H9 (cell line): ENCODE data around the gene TTC24. TPM values are rescaled to one million over a fixed set of nuclear protein-coding genes. Genes with fewer than 3 reads are reported as not detected.
"Not testable (repeated sequence)": the region's sequence is repeated elsewhere in the genome, so short reads cannot be mapped to it uniquely, and the experiment has no call there.

Experiments
- DNase-seq: peaks from one replicate; pipeline ENCODE4 v3.0.0-alpha.2; 2017
- H2AFZ ChIP-seq: one replicate; pipeline ENCODE4 v1.6.1; 2013; ENCODE audit warnings: mild to moderate bottlenecking, low read length, control low read depth, moderate library complexity
- H2AK5ac ChIP-seq: 2 replicates; pipeline ENCODE4 v1.6.1; 2013; ENCODE audit warnings: low read length, control low read depth, mixed read lengths; ENCODE audit not compliant: insufficient read length
- H2BK120ac ChIP-seq: one replicate; pipeline ENCODE4 v1.6.1; 2013; ENCODE audit warnings: low read depth, mild to moderate bottlenecking, low read length, control low read depth, inconsistent platforms; ENCODE audit not compliant: poor library complexity, severe bottlenecking
- H2BK12ac ChIP-seq: 2 replicates; pipeline ENCODE4 v1.6.1; 2013; ENCODE audit warnings: low read length, control low read depth, mixed read lengths, low read depth; ENCODE audit not compliant: insufficient read length
- H2BK15ac ChIP-seq: 2 replicates; pipeline ENCODE4 v1.6.1; 2013; ENCODE audit warnings: low read depth, low read length, control low read depth
- H2BK20ac ChIP-seq: one replicate; pipeline ENCODE4 v1.6.1; 2013; ENCODE audit warnings: low read depth, mild to moderate bottlenecking, low read length, control low read depth, inconsistent platforms; ENCODE audit not compliant: poor library complexity, severe bottlenecking
- H2BK5ac ChIP-seq: 2 replicates; pipeline ENCODE4 v1.6.1; 2013; ENCODE audit warnings: low read length, control low read depth, mixed read lengths; ENCODE audit not compliant: insufficient read length
- H3K14ac ChIP-seq: 2 replicates; pipeline ENCODE4 v1.6.1; 2013; ENCODE audit warnings: low read length, control low read depth; ENCODE audit not compliant: insufficient read depth
- H3K18ac ChIP-seq: 2 replicates; pipeline ENCODE4 v1.6.1; 2013; ENCODE audit warnings: low read depth, mild to moderate bottlenecking, mixed read lengths, low read length, control low read depth; ENCODE audit not compliant: insufficient read length
- H3K23ac ChIP-seq: 2 replicates; pipeline ENCODE4 v1.6.1; 2013; ENCODE audit warnings: low read length, control low read depth, mixed read lengths, low read depth; ENCODE audit not compliant: insufficient read length
- H3K23me2 ChIP-seq: 2 replicates; pipeline ENCODE4 v1.6.1; 2013; ENCODE audit warnings: low read depth, mild to moderate bottlenecking, mixed read lengths, low read length, control low read depth; ENCODE audit not compliant: insufficient read length, poor library complexity, severe bottlenecking
- H3K27ac ChIP-seq: 2 replicates; pipeline ENCODE4 v1.5.1; 2013; ENCODE audit warnings: low read length, control low read depth, mixed read lengths, low read depth; ENCODE audit not compliant: insufficient read length
- H3K27me3 ChIP-seq: 2 replicates; pipeline ENCODE4 v1.6.1; 2013; ENCODE audit warnings: low read length, control low read depth, inconsistent platforms; ENCODE audit not compliant: insufficient read depth
- H3K4ac ChIP-seq: 2 replicates; pipeline ENCODE4 v1.6.1; 2013; ENCODE audit warnings: low read depth, mild to moderate bottlenecking, control low read depth, inconsistent platforms, low read length, moderate library complexity
- H3K4me1 ChIP-seq: 2 replicates; pipeline ENCODE4 v1.6.1; 2013; ENCODE audit warnings: low read length, control low read depth, inconsistent platforms; ENCODE audit not compliant: insufficient read depth
- H3K4me2 ChIP-seq: 2 replicates; pipeline ENCODE4 v1.6.1; 2013; ENCODE audit warnings: low read length, control low read depth, mixed read lengths; ENCODE audit not compliant: insufficient read length, insufficient read depth
- H3K56ac ChIP-seq: 2 replicates; pipeline ENCODE4 v1.6.1; 2013; ENCODE audit warnings: low read depth, mild to moderate bottlenecking, mixed read lengths, low read length, control low read depth; ENCODE audit not compliant: insufficient read length
- H3K79me1 ChIP-seq: 2 replicates; pipeline ENCODE4 v1.6.1; 2013; ENCODE audit warnings: low read depth, mild to moderate bottlenecking, moderate library complexity, low read length, control low read depth, inconsistent platforms; ENCODE audit not compliant: insufficient read depth, poor library complexity, severe bottlenecking
- H3K79me2 ChIP-seq: 2 replicates; pipeline ENCODE4 v1.6.1; 2013; ENCODE audit warnings: low read length, control low read depth, inconsistent platforms; ENCODE audit not compliant: insufficient read depth
- H3K9ac ChIP-seq: 2 replicates; pipeline ENCODE4 v1.6.1; 2013; ENCODE audit warnings: low read length, control low read depth, mixed read lengths; ENCODE audit not compliant: insufficient read length; ENCODE audit errors: extremely low read depth
- H3K9me3 ChIP-seq: one replicate; pipeline ENCODE4 v1.6.1; 2013; ENCODE audit warnings: low read depth, low read length, inconsistent platforms; ENCODE audit not compliant: control insufficient read depth
- H3T11ph ChIP-seq: one replicate; pipeline ENCODE4 v1.6.1; 2013; ENCODE audit warnings: mild to moderate bottlenecking, low read length, control low read depth, inconsistent platforms
- H4K20me1 ChIP-seq: one replicate; pipeline ENCODE4 v1.6.1; 2013; ENCODE audit not compliant: control insufficient read depth, insufficient read length, insufficient read depth
- H4K5ac ChIP-seq: 2 replicates; pipeline ENCODE4 v1.6.1; 2013; ENCODE audit warnings: low read depth, mild to moderate bottlenecking, mixed read lengths, low read length, control low read depth; ENCODE audit not compliant: insufficient read length
- H4K8ac ChIP-seq: replicated peaks from 2 replicates; pipeline ENCODE4 v1.6.1; 2013; ENCODE audit warnings: low read length, control low read depth, mixed read lengths, low read depth; ENCODE audit not compliant: insufficient read length
- H4K91ac ChIP-seq: 2 replicates; pipeline ENCODE4 v1.6.1; 2013; ENCODE audit warnings: low read depth, mild to moderate bottlenecking, moderate library complexity, mixed read lengths, low read length, control low read depth; ENCODE audit not compliant: insufficient read length
- H3K27ac Mint-ChIP-seq, 3 experiments: 2 replicates in 2 of 3; 3 replicates in 1 of 3; pipeline ENCODE4 v1.8.0; 2020 to 2021; ENCODE audit warnings: mixed read lengths in 3 of 3, mild to moderate bottlenecking in 1 of 3, moderate library complexity in 1 of 3
- H3K27me3 Mint-ChIP-seq: 2 replicates; pipeline ENCODE4 v1.8.0; 2021; ENCODE audit warnings: low read depth, mild to moderate bottlenecking, moderate library complexity, mixed read lengths
- H3K36me3 Mint-ChIP-seq, 3 experiments: 2 replicates in 2 of 3; 3 replicates in 1 of 3; pipeline ENCODE4 v1.8.0; 2020 to 2021; ENCODE audit warnings: low read depth in 3 of 3, mixed read lengths in 3 of 3; ENCODE audit not compliant: insufficient read depth in 1 of 3
- H3K4me1 Mint-ChIP-seq, 2 experiments: 2 replicates each; pipeline ENCODE4 v1.8.0; 2020; ENCODE audit warnings: mixed read lengths in 2 of 2
- H3K4me3 Mint-ChIP-seq, 2 experiments: 2 replicates in 1 of 2; 3 replicates in 1 of 2; pipeline ENCODE4 v1.8.0; 2020 to 2021; ENCODE audit warnings: mild to moderate bottlenecking in 2 of 2, mixed read lengths in 2 of 2, moderate library complexity in 1 of 2
- H3K9me3 Mint-ChIP-seq, 2 experiments: 2 replicates in 1 of 2; 3 replicates in 1 of 2; pipeline ENCODE4 v1.8.0; 2020; ENCODE audit warnings: mild to moderate bottlenecking in 2 of 2, mixed read lengths in 2 of 2, moderate library complexity in 1 of 2
- CTCF ChIP-seq: fragments of 200-600 bp; sonication (generic); conservative IDR thresholded peaks from 3 replicates; pipeline ENCODE4 v1.8.0; 2021; ENCODE audit warnings: antibody characterized with exemption, mild to moderate bottlenecking
- WGBS: extraction: QIAGEN DNeasy Blood & Tissue Kit; methylation state at CpG from one replicate; pipeline ENCODE4 v1.1.7; 2013; ENCODE audit warnings: missing lambda C conversion rate, low lambda C conversion rate, mixed read lengths; ENCODE audit not compliant: insufficient read length; ENCODE audit errors: extremely low coverage; 5-methylcytosine and 5-hydroxymethylcytosine counted together
- total RNA-seq: library from RNA; stranded (reverse); gene quantifications from 2 replicates; pipeline ENCODE4 v1.2.1, GENCODE V29; 2021

TTC24 gene
- total RNA-seq, 1 experiment from 2014 or later, result 0.26 TPM

GRCh38 chr1:156586892-156587477 is 7.5 kb downstream of the TTC24 start:
- H2BK5ac ChIP-seq, result no peak overlapping the region
- H3K79me1 ChIP-seq, result no peaks in the 10 kb centered on the region
- H3K36me3 Mint-ChIP-seq, result no peaks in the 10 kb centered on the region
- no peak overlapping the region for H3K27ac ChIP-seq
- peaks cover 3% of the 10 kb centered on the region for H3K23me2 ChIP-seq
- H3K18ac ChIP-seq, result no peak overlapping the region
- no peak overlapping the region for H4K91ac ChIP-seq
- H3K27me3 Mint-ChIP-seq, result 0 out of 2 replicates have a peak, but pooled peaks cover 2% of the 10 kb centered on the region
- H4K20me1 ChIP-seq, result no peaks in the 10 kb centered on the region
- H3K4me3 Mint-ChIP-seq, result no peak overlapping the region
- peaks cover 28 to 29% of the 10 kb centered on the region in 2 experiments for H3K4me1 Mint-ChIP-seq
- no peak overlapping the region for H2BK12ac ChIP-seq
- no peak overlapping the region for H2BK120ac ChIP-seq
- H3K27me3 ChIP-seq, result no peaks in the 10 kb centered on the region; the same call in 1 of the 2 replicates
- H3K23ac ChIP-seq, result no peak overlapping the region
- no peak overlapping the region for H3T11ph ChIP-seq
- no peak overlapping the region for H3K4ac ChIP-seq
- no peaks in the 10 kb centered on the region for H3K9me3 Mint-ChIP-seq
- no peaks in the 10 kb centered on the region; the same call in 1 of the 2 replicates for H3K4me1 ChIP-seq
- no peak overlapping the region for H3K4me2 ChIP-seq
- no peak overlapping the region for H3K27ac Mint-ChIP-seq
- no peak for DNase-seq
- H3K9me3 ChIP-seq, result no peaks in the 10 kb centered on the region
- TF ChIP-seq CTCF, result no peak
- no peak overlapping the region for H3K9ac ChIP-seq
- WGBS, result no CpG with 5 or more reads among the region's 3 CpGs
- no peak overlapping the region for H2AFZ ChIP-seq
- no peak overlapping the region for H2BK20ac ChIP-seq
- H2AK5ac ChIP-seq, result no peak overlapping the region
- H4K8ac ChIP-seq, result no peak overlapping the region
- H3K56ac ChIP-seq, result no peak overlapping the region
- H2BK15ac ChIP-seq, result no peak overlapping the region
- H3K14ac ChIP-seq, result no peak overlapping the region
- no peak overlapping the region for H4K5ac ChIP-seq
- H3K79me2 ChIP-seq, result no peaks in the 10 kb centered on the region

- H4K91ac ChIP-seq, H3K79me2 ChIP-seq, H3K9me3 Mint-ChIP-seq, H3K9ac ChIP-seq, H3K23ac ChIP-seq, H3K27ac ChIP-seq, DNase-seq, H3K4me2 ChIP-seq, H2BK15ac ChIP-seq, H4K5ac ChIP-seq, H3K79me1 ChIP-seq, H3K18ac ChIP-seq, H2BK20ac ChIP-seq, H3K14ac ChIP-seq, H3K36me3 Mint-ChIP-seq, H3K27ac Mint-ChIP-seq, H3K4me3 Mint-ChIP-seq, H2BK12ac ChIP-seq, H2BK5ac ChIP-seq, H3K27me3 ChIP-seq, H3T11ph ChIP-seq, H4K8ac ChIP-seq, H2BK120ac ChIP-seq, H3K9me3 ChIP-seq, H2AFZ ChIP-seq, H3K27me3 Mint-ChIP-seq, H3K23me2 ChIP-seq, H3K4ac ChIP-seq, H2AK5ac ChIP-seq, H3K56ac ChIP-seq, H4K20me1 ChIP-seq, H3K4me1 ChIP-seq: not testable (repeated sequence)
- H3K4me1 Mint-ChIP-seq, result peaks cover 34 to 36% of the 10 kb centered on the region in 2 experiments
- no CpG with 5 or more reads among the region's 8 CpGs for WGBS
Observed at GRCh38 chr1:156587927-156588326, 8.4 kb downstream of the TTC24 start.
